Suprapubic skin (tissue), 4 donors: Measurements from ENCODE around the gene DISP3.

Source experiments
- CTCF ChIP-seq, 2 donors: fragments of 200-600 bp in 1 of 2; fragments of 450-650 bp in 1 of 2; sonication (generic) in 1 of 2; IDR thresholded peaks; one replicate each; pipeline ENCODE4 v1.5.1; 2016 to 2019; ENCODE audit warnings: antibody characterized with exemption in 2 of 2, mild to moderate bottlenecking in 1 of 2, moderate library complexity in 1 of 2
- EP300 ChIP-seq: sonication (generic); formaldehyde crosslinking; IDR thresholded peaks from one replicate; pipeline ENCODE4 v1.6.1; 2017; ENCODE audit warnings: antibody characterized with exemption
- POLR2A ChIP-seq, 2 donors: fragments of 450-650 bp; IDR thresholded peaks; one replicate each; pipeline ENCODE4 v1.6.1; 2017; ENCODE audit warnings: antibody characterized with exemption in 2 of 2, mild to moderate bottlenecking in 2 of 2, moderate library complexity in 2 of 2
- POLR2AphosphoS5 ChIP-seq, 3 donors: sonication (generic); formaldehyde crosslinking; IDR thresholded peaks; one replicate each; pipeline ENCODE4 v1.6.1; 2017; ENCODE audit warnings: antibody characterized with exemption in 3 of 3

DNA sequence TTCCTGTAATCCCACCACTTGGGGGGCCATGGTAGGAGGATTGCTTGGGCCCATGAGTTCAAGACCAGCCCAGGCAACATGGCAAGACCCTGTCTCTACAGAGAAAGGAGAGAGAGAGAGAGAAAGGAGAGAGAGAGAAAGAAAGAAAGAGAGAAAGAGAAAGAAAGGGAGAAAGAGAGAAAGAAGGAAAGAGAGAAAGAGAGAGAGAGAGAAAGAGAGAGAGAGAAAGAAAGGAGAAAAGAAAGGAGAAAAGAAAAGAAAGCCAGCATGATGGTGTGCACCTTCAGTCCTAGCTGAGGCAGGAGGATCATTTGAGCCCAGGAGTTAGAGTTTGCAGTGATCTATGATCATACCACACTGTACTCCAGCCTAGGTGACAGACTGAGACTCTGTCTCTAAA is 82.8 kb downstream of the DISP3 start:
- no peak for TF ChIP-seq POLR2AphosphoS5 (IDR thresholded peaks at IDR 0.05)
- TF ChIP-seq CTCF (IDR thresholded peaks at IDR 0.05), result no peak
- TF ChIP-seq EP300, result no peak
- TF ChIP-seq POLR2A (IDR thresholded peaks at IDR 0.05), result no peak
